LNCaP clone FGC (cell line): Measurements from ENCODE around the gene NFKB1.

Experiments
- DNase-seq: peaks from one replicate; pipeline ENCODE4 v3.0.0-alpha.2; 2011; ENCODE audit warnings: low read depth
- H3K4me3 ChIP-seq: 2 replicates; pipeline ENCODE4 v1.5.1; 2011; ENCODE audit warnings: mild to moderate bottlenecking, low read depth, low read length, control low read depth
- TF ChIP-seq, protein P1 (sequence below): IDR thresholded peaks from 2 replicates; pipeline ENCODE4 v1.5.1; 2012; ENCODE audit warnings: mild to moderate bottlenecking; ENCODE audit not compliant: control insufficient read depth, insufficient read depth; ENCODE audit errors: extremely low read depth

The NFKB1 gene

DNA sequence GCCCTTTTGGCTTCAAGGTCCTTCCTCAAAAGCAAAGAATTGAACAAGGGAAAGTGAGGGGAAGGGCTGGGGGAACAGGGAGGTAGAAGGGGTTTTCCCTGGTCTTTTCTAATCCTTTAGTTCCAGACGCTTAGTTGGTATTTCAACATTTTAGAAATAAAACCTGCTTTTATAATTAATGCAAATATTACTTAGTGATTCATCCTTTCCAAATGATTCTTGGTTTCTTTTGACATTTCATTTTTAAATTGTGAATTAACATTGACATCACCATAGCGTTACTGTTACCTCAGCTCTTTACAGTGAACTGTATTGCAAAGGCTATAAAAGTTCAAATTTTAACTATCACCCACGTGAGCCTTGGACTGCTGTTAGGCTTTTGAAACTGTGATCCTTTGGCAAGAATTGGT, 20.9 kb downstream of the NFKB1 start:
- DNase-seq: no peak
- TF ChIP-seq, protein P1, sequence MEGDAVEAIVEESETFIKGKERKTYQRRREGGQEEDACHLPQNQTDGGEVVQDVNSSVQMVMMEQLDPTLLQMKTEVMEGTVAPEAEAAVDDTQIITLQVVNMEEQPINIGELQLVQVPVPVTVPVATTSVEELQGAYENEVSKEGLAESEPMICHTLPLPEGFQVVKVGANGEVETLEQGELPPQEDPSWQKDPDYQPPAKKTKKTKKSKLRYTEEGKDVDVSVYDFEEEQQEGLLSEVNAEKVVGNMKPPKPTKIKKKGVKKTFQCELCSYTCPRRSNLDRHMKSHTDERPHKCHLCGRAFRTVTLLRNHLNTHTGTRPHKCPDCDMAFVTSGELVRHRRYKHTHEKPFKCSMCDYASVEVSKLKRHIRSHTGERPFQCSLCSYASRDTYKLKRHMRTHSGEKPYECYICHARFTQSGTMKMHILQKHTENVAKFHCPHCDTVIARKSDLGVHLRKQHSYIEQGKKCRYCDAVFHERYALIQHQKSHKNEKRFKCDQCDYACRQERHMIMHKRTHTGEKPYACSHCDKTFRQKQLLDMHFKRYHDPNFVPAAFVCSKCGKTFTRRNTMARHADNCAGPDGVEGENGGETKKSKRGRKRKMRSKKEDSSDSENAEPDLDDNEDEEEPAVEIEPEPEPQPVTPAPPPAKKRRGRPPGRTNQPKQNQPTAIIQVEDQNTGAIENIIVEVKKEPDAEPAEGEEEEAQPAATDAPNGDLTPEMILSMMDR: no peak
- H3K4me3 ChIP-seq: no peak overlapping the region

DNA sequence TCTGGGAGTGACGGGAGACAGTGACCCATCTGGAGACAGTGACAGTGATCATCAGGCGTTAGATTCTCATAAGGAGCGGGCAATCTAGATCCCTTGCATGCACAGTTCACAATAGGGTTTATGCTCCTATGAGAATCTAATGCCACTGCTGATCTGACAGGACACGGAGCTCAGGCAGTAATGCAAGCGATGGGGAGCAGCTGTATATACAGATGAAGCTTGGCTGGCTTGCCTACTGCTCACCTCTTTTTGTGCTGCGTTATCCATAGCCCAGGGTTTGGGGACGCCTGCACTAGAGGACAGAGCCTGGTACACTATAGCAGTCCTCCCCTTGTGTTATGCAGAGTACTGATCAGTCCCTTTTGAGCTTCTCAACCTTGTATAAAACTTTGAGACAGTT, 23.5 kb downstream of the NFKB1 start:
- no peak overlapping the region for H3K4me3 ChIP-seq
- no peak for DNase-seq
- TF ChIP-seq, protein P1: no peak

DNA sequence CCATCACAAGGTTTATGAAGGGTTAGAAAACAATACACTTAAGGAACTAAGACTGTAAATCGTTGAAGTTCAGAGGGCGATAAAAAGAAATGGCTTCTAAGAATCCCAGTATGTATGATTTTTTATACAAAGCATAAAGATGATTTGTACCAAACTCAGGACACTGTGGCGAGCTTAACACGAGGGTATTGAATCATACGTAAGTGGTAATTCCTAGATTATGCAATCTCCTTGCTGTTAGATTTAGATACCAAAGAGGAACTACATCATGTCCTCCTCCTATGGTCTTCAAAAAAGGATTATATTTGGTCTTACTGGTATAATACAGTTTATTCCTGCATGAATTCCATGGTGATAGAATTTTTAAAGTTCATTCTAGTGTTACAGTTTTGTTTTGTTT, 23.9 kb downstream of the NFKB1 start:
- H3K4me3 ChIP-seq: no peak overlapping the region
- DNase-seq: no peak
- TF ChIP-seq, protein P1: no peak

DNA sequence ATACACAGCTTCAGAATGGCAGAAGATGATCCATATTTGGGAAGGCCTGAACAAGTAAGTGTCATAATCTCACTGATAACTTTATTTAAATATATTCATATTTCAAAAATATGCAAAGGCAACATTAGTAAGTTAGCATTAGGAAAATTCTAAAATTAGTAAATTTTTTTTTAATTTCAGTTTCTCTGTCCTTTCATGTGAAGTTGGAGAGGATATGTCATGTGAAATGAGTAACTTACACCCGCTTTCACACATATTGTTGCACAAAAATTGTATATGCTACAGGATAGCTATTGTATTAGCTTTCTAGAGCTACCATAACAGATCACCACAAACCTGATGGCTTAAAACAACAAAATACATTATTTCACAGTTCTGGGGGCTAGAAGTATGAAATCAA, 24.3 kb downstream of the NFKB1 start:
- no peak for DNase-seq
- TF ChIP-seq, protein P1: no peak
- H3K4me3 ChIP-seq: no peak overlapping the region

DNA sequence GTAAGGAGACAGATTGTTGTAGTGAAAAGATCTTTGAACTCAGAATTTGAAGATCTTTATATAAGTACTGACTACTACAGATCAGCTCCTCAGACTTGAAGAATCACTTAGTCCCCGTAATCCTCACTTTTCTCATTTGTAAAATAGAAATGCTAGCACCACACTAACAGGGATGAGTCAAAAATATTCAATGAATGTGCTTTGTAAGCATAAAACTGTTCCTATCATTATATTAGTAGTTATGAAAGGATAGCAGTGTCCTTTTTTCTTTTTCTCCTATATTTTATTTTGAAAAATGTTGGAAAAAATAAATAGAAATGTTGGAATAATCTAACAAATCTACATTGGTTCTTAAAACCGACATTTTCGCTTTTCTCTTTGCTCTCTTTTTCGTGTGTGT, 25.4 kb downstream of the NFKB1 start:
- no peak for DNase-seq
- TF ChIP-seq, protein P1: no peak
- no peak overlapping the region for H3K4me3 ChIP-seq

DNA sequence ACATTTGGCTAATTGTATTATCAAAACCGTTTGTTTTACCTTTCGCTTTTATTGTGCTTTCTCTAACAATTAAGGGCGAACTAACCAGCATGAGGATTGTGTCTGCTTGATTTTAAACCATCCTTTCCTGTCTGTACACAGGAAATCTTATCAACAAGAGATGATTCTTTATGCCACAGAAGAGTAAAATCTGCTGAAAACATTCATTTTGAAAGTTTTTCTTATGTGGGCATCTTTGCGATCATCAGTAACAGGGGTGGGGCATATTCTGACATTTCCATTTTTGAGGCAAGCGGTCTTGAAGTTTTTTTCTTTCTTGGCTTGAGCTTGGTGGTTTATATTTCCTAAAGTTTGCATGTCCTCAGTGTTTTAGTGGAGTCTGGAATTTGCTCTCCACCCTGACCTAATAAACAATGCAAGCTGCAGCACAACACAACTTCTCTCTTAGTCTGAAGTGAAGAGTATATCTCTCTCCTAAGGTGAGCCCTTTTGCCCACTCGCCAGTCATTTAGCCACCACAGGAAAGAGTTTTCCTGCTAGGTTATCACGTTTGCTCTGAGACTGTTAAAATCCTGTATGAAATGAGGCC, 26.6 kb downstream of the NFKB1 start:
- DNase-seq: no peak
- TF ChIP-seq, protein P1: no peak

DNA sequence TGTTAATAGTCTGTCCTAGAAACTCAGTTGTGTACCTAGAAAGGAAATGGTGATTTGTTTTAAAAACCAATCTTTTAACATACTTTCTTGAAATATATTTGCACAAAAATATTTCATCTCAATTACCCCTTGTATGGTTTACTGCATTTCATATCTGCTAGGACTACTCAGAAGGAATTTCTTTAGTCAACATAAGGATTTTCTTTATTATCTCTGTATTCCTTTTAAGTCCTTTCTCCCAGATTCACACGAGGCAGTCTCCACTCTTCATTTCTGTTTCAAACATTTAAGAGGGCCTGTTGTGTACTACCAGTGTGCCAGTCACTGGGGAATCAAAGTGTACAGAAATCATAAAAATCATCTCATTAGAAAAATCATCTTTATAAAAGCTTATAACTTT, 28.8 kb downstream of the NFKB1 start:
- TF ChIP-seq, protein P1: no peak

More for the DNA sequence above, 26.6 kb downstream of the NFKB1 start:
- H3K4me3 ChIP-seq: no peak overlapping the region

More for the DNA sequence above, 28.8 kb downstream of the NFKB1 start:
- H3K4me3 ChIP-seq: no peak overlapping the region
- DNase-seq: no peak
